IMR-90 (cell line): Measurements from ENCODE around the gene FOXO1. TPM values are rescaled to one million over a fixed set of nuclear protein-coding genes. Genes with fewer than 3 reads are reported as not detected.

ENCODE experiments used
- ATAC-seq: fragments of 200-7000 bp; cut with Tn5 transposase; 2 replicates; pipeline ENCODE4 v1.9.1; 2020; ENCODE audit warnings: low read depth, mild to moderate bottlenecking, moderate library complexity
- BruUV-seq: library from RNA; stranded (reverse); fragments of 400-500 nt; replicated peaks from 2 replicates; lab custom pipeline; 2021; lab: Mats Ljungman, UMichigan
- CTCF ChIA-PET: fragments of 300-600 bp; formaldehyde crosslinking; extraction: SDS; loops from one replicate; lab custom pipeline; 2021; ENCODE audit warnings: antibody characterized with exemption; lab: Yijun Ruan, JAX
- POLR2A ChIA-PET: fragments of 300-600 bp; sonication (Branson Sonifier 250); formaldehyde crosslinking; loops from one replicate; lab custom pipeline; 2022; ENCODE audit warnings: antibody characterized with exemption; ENCODE audit not compliant: unreplicated experiment; lab: Charles Lee
- DNase-seq: peaks from one replicate; pipeline ENCODE4 v3.0.0; 2013
- H2AFZ ChIP-seq: replicated peaks from 2 replicates; pipeline ENCODE3; 2013; ENCODE audit warnings: low read length, mild to moderate bottlenecking; ENCODE audit not compliant: poor library complexity
- H2AK5ac ChIP-seq: 2 replicates; pipeline ENCODE4 v1.6.1; 2013; ENCODE audit warnings: low read depth, low read length, inconsistent platforms
- H2AK9ac ChIP-seq: replicated peaks from 2 replicates; pipeline ENCODE3; 2013; ENCODE audit warnings: mild to moderate bottlenecking, low read depth, low read length, moderate library complexity; ENCODE audit not compliant: poor library complexity
- H2BK120ac ChIP-seq: 2 replicates; pipeline ENCODE4 v1.6.1; 2013; ENCODE audit warnings: low read depth, low read length, inconsistent platforms
- H2BK15ac ChIP-seq: 3 replicates; pipeline ENCODE4 v1.6.1; 2013; ENCODE audit warnings: low read depth, low read length, inconsistent platforms
- H2BK20ac ChIP-seq: 2 replicates; pipeline ENCODE4 v1.6.1; 2013; ENCODE audit warnings: low read depth, mild to moderate bottlenecking, inconsistent platforms, low read length, moderate library complexity
- H2BK5ac ChIP-seq: 2 replicates; pipeline ENCODE4 v1.6.1; 2013; ENCODE audit warnings: mild to moderate bottlenecking, low read depth, low read length, inconsistent platforms; ENCODE audit not compliant: poor library complexity, severe bottlenecking
- H3K14ac ChIP-seq: replicated peaks from 2 replicates; pipeline ENCODE4 v1.6.1; 2013; ENCODE audit warnings: low read depth, low read length, inconsistent platforms
- H3K18ac ChIP-seq: 2 replicates; pipeline ENCODE4 v1.6.1; 2013; ENCODE audit warnings: low read depth, low read length, control low read depth
- H3K23ac ChIP-seq: 2 replicates; pipeline ENCODE4 v1.6.1; 2013; ENCODE audit warnings: low read depth, low read length, inconsistent platforms
- H3K27ac ChIP-seq: 2 replicates; pipeline ENCODE4 v1.5.1; 2013; ENCODE audit warnings: mild to moderate bottlenecking, control low read depth, low read length; ENCODE audit not compliant: insufficient read depth
- H3K27me3 ChIP-seq: 2 replicates; pipeline ENCODE4 v1.6.1; 2013; ENCODE audit warnings: low read length; ENCODE audit not compliant: control insufficient read depth, insufficient read depth
- H3K36me3 ChIP-seq: 2 replicates; pipeline ENCODE4 v1.6.1; 2013; ENCODE audit warnings: low read length, mixed read lengths; ENCODE audit not compliant: control insufficient read depth, insufficient read depth
- H3K4ac ChIP-seq: 2 replicates; pipeline ENCODE4 v1.6.1; 2013; ENCODE audit warnings: low read depth, low read length, inconsistent platforms
- H3K4me1 ChIP-seq: 2 replicates; pipeline ENCODE4 v1.6.1; 2013; ENCODE audit warnings: low read length, mixed read lengths; ENCODE audit not compliant: control insufficient read depth, insufficient read depth
- H3K4me2 ChIP-seq: 2 replicates; pipeline ENCODE4 v1.6.1; 2013; ENCODE audit warnings: low read depth, mild to moderate bottlenecking, control low read depth, low read length, moderate library complexity
- H3K4me3 ChIP-seq: 2 replicates; pipeline ENCODE4 v1.5.1; 2013; ENCODE audit warnings: low read depth, mild to moderate bottlenecking, control low read depth, low read length, moderate library complexity; ENCODE audit not compliant: insufficient read depth
- H3K56ac ChIP-seq: 2 replicates; pipeline ENCODE4 v1.6.1; 2013; ENCODE audit warnings: low read length, inconsistent platforms; ENCODE audit not compliant: insufficient read depth; ENCODE audit errors: extremely low read depth
- H3K79me1 ChIP-seq, 2 experiments: 2 replicates each; pipeline ENCODE4 v1.6.1; 2013; ENCODE audit warnings: low read length in 2 of 2, inconsistent platforms in 1 of 2, low read depth in 1 of 2
- H3K9ac ChIP-seq: 2 replicates; pipeline ENCODE4 v1.6.1; 2013; ENCODE audit warnings: low read depth, low read length, control low read depth
- H3K9me1 ChIP-seq: 2 replicates; pipeline ENCODE4 v1.6.1; 2013; ENCODE audit warnings: low read length, inconsistent platforms; ENCODE audit not compliant: insufficient read depth
- H3K9me3 ChIP-seq: 2 replicates; pipeline ENCODE4 v1.6.1; 2013; ENCODE audit warnings: low read length; ENCODE audit not compliant: control insufficient read depth, insufficient read depth
- H4K20me1 ChIP-seq: 2 replicates; pipeline ENCODE4 v1.6.1; 2013; ENCODE audit warnings: low read length, inconsistent platforms; ENCODE audit not compliant: insufficient read depth
- H4K5ac ChIP-seq: 2 replicates; pipeline ENCODE4 v1.6.1; 2013; ENCODE audit warnings: mild to moderate bottlenecking, low read depth, low read length, control low read depth
- H4K8ac ChIP-seq, 2 experiments: 2 replicates each; pipeline ENCODE4 v1.6.1; 2013; ENCODE audit warnings: low read depth in 2 of 2, low read length in 2 of 2, control low read depth in 1 of 2, inconsistent platforms in 1 of 2
- H4K91ac ChIP-seq: 2 replicates; pipeline ENCODE4 v1.6.1; 2013; ENCODE audit warnings: low read depth, low read length, inconsistent platforms; ENCODE audit not compliant: insufficient read depth
- MAFK ChIP-seq: IDR thresholded peaks from 2 replicates; pipeline ENCODE4 v1.6.1; 2012; ENCODE audit warnings: low read depth, low read length, improper control_type of control experiment
- MXI1 ChIP-seq: IDR thresholded peaks from 2 replicates; pipeline ENCODE4 v1.6.1; 2012; ENCODE audit warnings: low read depth, mild to moderate bottlenecking, low read length, moderate library complexity, borderline replicate concordance
- WGBS, 2 experiments: methylation state at CpG; one replicate each; pipeline versions ENCODE4 v1.1.5 to v1.1.7; 2013; ENCODE audit warnings: missing lambda C conversion rate in 2 of 2; ENCODE audit not compliant: insufficient read length in 1 of 2; ENCODE audit errors: extremely low coverage in 2 of 2; 5-methylcytosine and 5-hydroxymethylcytosine counted together
- dilution Hi-C: fragments of 300-500 bp; cut with HindIII; formaldehyde crosslinking; loops from one replicate; pipeline ENCODE4 v1.14.3; 2018; ENCODE audit warnings: low sequenced_read_pairs; ENCODE audit not compliant: unreplicated experiment
- in situ Hi-C: fragments of 300-500 bp; cut with MboI; formaldehyde crosslinking; loops from 3 replicates; pipeline ENCODE4 v1.14.3; 2019; ENCODE audit warnings: low sequenced_read_pairs, inconsistent platforms, mixed read lengths
- intact Hi-C: fragments of 100-400 bp; cut with micrococcal nuclease; formaldehyde crosslinking; loops from 2 replicates; pipeline ENCODE4 v1.10.0; 2022
- polyA plus RNA-seq, 3 experiments: library from polyadenylated mRNA; depleted of rRNA; stranded (reverse); fragments of >200 nt; gene quantifications; 2 replicates each; pipeline ENCODE4 v1.2.3, GENCODE V29; 2012; ENCODE audit warnings: low replicate concordance in 1 of 3
- total RNA-seq: library from RNA; depleted of rRNA; stranded (reverse); fragments of >200 nt; gene quantifications from 2 replicates; pipeline ENCODE4 v1.2.3, GENCODE V29; 2012

FOXO1 gene
- total and polyA plus RNA-seq, 2 of the 4 experiments (the other 2 are of a cell fraction) = 0.12 to 0.18 TPM

- no peak overlapping the region for H3K4me3 ChIP-seq
- DNase-seq (no peak), ATAC-seq (no peak)
- H4K91ac ChIP-seq = no peak overlapping the region
- no peak overlapping the region for H4K8ac ChIP-seq
- H4K20me1 ChIP-seq = no peaks in the 10 kb centered on the region
- H3K14ac ChIP-seq = no peak overlapping the region
- intact Hi-C loops (no loop called here), in situ Hi-C loops (no loop called here), dilution Hi-C loops (no loop called here)
- H2AK9ac ChIP-seq = no peak overlapping the region
- H3K56ac ChIP-seq = no peak overlapping the region
- no peaks in the 10 kb centered on the region for H3K9me1 ChIP-seq
- H3K9ac ChIP-seq = no peak overlapping the region
- H2AFZ ChIP-seq = no peak overlapping the region
- H3K27ac ChIP-seq = no peak overlapping the region
- H3K27me3 ChIP-seq = peaks cover 2% of the 10 kb centered on the region
- ChIA-PET CTCF (no interaction called here), POLR2A (no interaction called here)
- no peak overlapping the region for H2BK120ac ChIP-seq
- H3K79me1 ChIP-seq = no peaks in the 10 kb centered on the region
- no peak overlapping the region for H2BK15ac ChIP-seq
- H4K5ac ChIP-seq = no peak overlapping the region
- H3K4me1 ChIP-seq = no peaks in the 10 kb centered on the region
- H3K23ac ChIP-seq = no peak overlapping the region
- TF ChIP-seq MAFK (no peak), MXI1 (no peak)
- no peak overlapping the region for H3K18ac ChIP-seq
- no peak overlapping the region for H2AK5ac ChIP-seq
- H3K36me3 ChIP-seq = no peaks in the 10 kb centered on the region
- no peak overlapping the region for H3K4ac ChIP-seq
- no CpG with 5 or more reads among the region's 6 CpGs for WGBS, 2 experiments
- H2BK20ac ChIP-seq = no peak overlapping the region
- no peak overlapping the region for H2BK5ac ChIP-seq
- H3K4me2 ChIP-seq = no peak overlapping the region
- BruUV-seq = no TSS peak
- no peaks in the 10 kb centered on the region for H3K9me3 ChIP-seq
These were observed 103.5 kb downstream of the FOXO1 start for GRCh38 chr13:40562975-40563349.
